ENCODE data around the gene FECH. TPM values are rescaled to one million over a fixed set of nuclear protein-coding genes. Genes with fewer than 3 reads are reported as not detected.

FECH gene
- total RNA-seq, 4 donors from 2014 or later: 60.8 to 78.4 (median 70.2) TPM

GRCh38 chr18:57561728-57562423 lies 24.6 kb downstream of the FECH start:
- Histone ChIP-seq H3K27me3 (no peaks in the 10 kb centered on the region), H3K4me3 (no peak overlapping the region), H3K9me3 (no peaks in the 10 kb centered on the region), H3K36me3 (peaks cover 3 to 50% of the 10 kb centered on the region in 2 donors), H3K27ac (no peak overlapping the region), H3K4me1 (no peaks in the 10 kb centered on the region)
- in situ Hi-C loops (cut with MboI; ENCODE audit: low sequenced_read_pairs in 4 of 4) (loop anchor here (25.0 kb wide), 1 partner anchor 825 kb away; no protein-coding TSS in a partner anchor), intact Hi-C loops (cut with DNase I; ENCODE audit: low total_unique reads) (loop anchor here (5.0 kb wide), 1 partner anchor 815 kb away; no protein-coding TSS in a partner anchor)
- TF ChIP-seq CTCF (IDR thresholded peaks at IDR 0.05 in 4 of 5, conservative IDR thresholded peaks at IDR 0.05 in 1 of 5) (peak; percentile 56 to 85 (median 70)), POLR2A (IDR thresholded peaks at IDR 0.05) (no peak)
- no peak for DNase-seq
- ATAC-seq: peak in 1 of 2 donors; percentile 49

GRCh38 chr18:57561261-57561660 lies 25.2 kb downstream of the FECH start:
- H3K36me3 ChIP-seq: peaks cover 3 to 47% of the 10 kb centered on the region in 2 donors
- DNase-seq: no peak
- no peak for ATAC-seq
- no peak overlapping the region for H3K4me3 ChIP-seq
- H3K27me3 ChIP-seq: no peaks in the 10 kb centered on the region
- no peak overlapping the region for H3K27ac ChIP-seq
- no peaks in the 10 kb centered on the region for H3K9me3 ChIP-seq
- H3K4me1 ChIP-seq: no peaks in the 10 kb centered on the region
- no peak for TF ChIP-seq CTCF (IDR thresholded peaks at IDR 0.05 in 4 of 5, conservative IDR thresholded peaks at IDR 0.05 in 1 of 5)
- TF ChIP-seq POLR2A (IDR thresholded peaks at IDR 0.05): no peak
- in situ Hi-C loops (cut with MboI; ENCODE audit: low sequenced_read_pairs in 4 of 4): loop anchor here (25.0 kb wide), 1 partner anchor 824 kb away; no protein-coding TSS in a partner anchor
- intact Hi-C loops (cut with DNase I; ENCODE audit: low total_unique reads): loop anchor here (5.0 kb wide), 1 partner anchor 814 kb away; no protein-coding TSS in a partner anchor

- H3K36me3 ChIP-seq: peaks cover 4 to 39% of the 10 kb centered on the region in 2 donors
- H3K27ac ChIP-seq: no peak overlapping the region
Measured at GRCh38 chr18:57559314-57559713, 27.2 kb downstream of the FECH start.

GRCh38 chr18:57555134-57555533 lies 31.4 kb downstream of the FECH start:
- intact Hi-C loops (cut with DNase I; ENCODE audit: low total_unique reads): loop anchor here (10.0 kb wide), 1 partner anchor 690 kb away; no protein-coding TSS in a partner anchor
- H3K27ac ChIP-seq: no peak overlapping the region
- ATAC-seq (no peak), DNase-seq (no peak)
- TF ChIP-seq CTCF (IDR thresholded peaks at IDR 0.05 in 4 of 5, conservative IDR thresholded peaks at IDR 0.05 in 1 of 5) (no peak), POLR2A (IDR thresholded peaks at IDR 0.05) (no peak)
- H3K4me3 ChIP-seq: no peak overlapping the region
- peaks cover 6 to 67% of the 10 kb centered on the region in 2 donors for H3K36me3 ChIP-seq
- H3K4me1 ChIP-seq: no peaks in the 10 kb centered on the region
- in situ Hi-C loops (cut with MboI; ENCODE audit: low sequenced_read_pairs in 4 of 4): loop anchor here (25.0 kb wide), 1 partner anchor 818 kb away; no protein-coding TSS in a partner anchor
- H3K27me3 ChIP-seq: no peaks in the 10 kb centered on the region
- no peaks in the 10 kb centered on the region for H3K9me3 ChIP-seq

More at GRCh38 chr18:57559314-57559713, 27.2 kb downstream of the FECH start:
- no peaks in the 10 kb centered on the region for H3K9me3 ChIP-seq
- intact Hi-C loops (cut with DNase I; ENCODE audit: low total_unique reads): loop anchor here (10.0 kb wide), 1 partner anchor 695 kb away; no protein-coding TSS in a partner anchor
- TF ChIP-seq CTCF (IDR thresholded peaks at IDR 0.05 in 4 of 5, conservative IDR thresholded peaks at IDR 0.05 in 1 of 5) (no peak), POLR2A (IDR thresholded peaks at IDR 0.05) (no peak)
- in situ Hi-C loops (cut with MboI; ENCODE audit: low sequenced_read_pairs in 4 of 4): loop anchor here (25.0 kb wide), 1 partner anchor 822 kb away; no protein-coding TSS in a partner anchor
- DNase-seq (no peak), ATAC-seq (no peak)
- no peaks in the 10 kb centered on the region for H3K27me3 ChIP-seq
- no peak overlapping the region for H3K4me3 ChIP-seq
- no peaks in the 10 kb centered on the region for H3K4me1 ChIP-seq

Measured in gastrocnemius medialis (tissue), 4 donors.